Measurements from ENCODE around the gene POGK.
A peak's percentile ranks its signal among the peaks of the same experiment; 100 is the strongest.
"Not testable (repeated sequence)": the region's sequence is repeated elsewhere in the genome, so short reads cannot be mapped to it uniquely, and the experiment has no call there.

POGK gene

DNA sequence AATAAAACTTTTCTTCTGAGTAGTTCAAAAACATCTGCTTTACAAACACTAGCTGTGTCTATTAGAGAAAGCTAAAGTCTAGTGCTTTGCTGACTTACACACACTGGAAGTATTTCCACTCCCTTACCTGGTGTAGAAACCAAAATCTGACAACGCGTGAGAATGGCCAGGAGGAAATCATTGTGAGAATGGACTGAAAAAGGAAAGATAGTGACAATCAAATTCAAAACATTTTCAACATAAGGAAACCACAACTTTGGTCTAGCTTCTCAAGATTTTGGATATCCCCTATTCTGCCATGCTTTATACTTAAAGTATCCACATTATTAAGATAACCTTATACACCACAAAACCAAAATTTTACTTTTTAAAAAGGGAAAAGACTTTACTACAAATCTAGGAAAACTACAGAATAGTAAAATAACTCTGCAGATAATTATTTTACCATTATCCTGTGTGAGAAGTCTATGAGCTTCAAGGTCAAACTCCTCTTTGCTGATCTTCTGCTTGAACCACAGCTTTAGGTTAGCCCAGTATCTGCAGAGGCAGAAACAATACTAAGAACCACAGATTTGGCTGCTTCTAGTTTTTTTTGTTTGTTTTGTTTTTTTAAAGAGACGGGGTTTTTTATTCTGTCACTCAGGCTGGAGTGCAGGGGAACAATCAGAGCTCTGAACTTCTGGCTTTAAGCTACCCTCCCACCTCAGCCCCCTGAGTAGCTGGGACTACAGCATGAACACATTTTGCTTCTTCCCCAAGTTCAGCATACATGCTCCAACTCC is 30.2 kb downstream of the POGK start:
- H3K9me3 Mint-ChIP-seq = no peaks in the 10 kb centered on the region
- H3K4me3 Mint-ChIP-seq = no peak overlapping the region
- DNase-seq (ENCODE audit: low spot score) = no peak
- H3K27me3 Mint-ChIP-seq (ENCODE audit: low read depth) = no peaks in the 10 kb centered on the region
- peaks cover 39% of the 10 kb centered on the region for H3K36me3 Mint-ChIP-seq (ENCODE audit: low read depth)
- H3K27ac Mint-ChIP-seq = no peak overlapping the region
- peaks cover 28% of the 10 kb centered on the region for H3K4me1 Mint-ChIP-seq (ENCODE audit: low read depth)

DNA sequence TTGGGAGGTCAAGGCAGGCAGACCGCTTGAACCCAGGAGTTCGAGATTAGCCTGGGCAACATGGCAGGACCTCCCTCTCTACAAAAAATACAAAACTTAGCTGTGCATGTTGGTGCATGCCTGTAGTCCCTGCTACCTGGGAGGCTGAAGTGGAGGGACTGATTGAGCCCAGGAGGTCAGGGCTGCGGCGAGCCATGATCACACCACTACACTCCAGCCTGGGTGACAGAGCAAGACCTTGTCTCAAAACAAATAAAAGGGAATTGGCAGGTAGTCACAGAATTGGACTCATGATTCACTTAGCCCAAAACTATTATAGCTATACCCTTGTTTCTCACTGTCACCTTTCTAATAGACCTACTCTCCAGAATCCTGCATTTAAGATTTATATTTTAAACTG is 31.3 kb downstream of the POGK start:
- no peaks in the 10 kb centered on the region for H3K9me3 Mint-ChIP-seq
- H3K4me1 Mint-ChIP-seq (ENCODE audit: low read depth) = peaks cover 37% of the 10 kb centered on the region
- DNase-seq (ENCODE audit: low spot score) = no peak
- peaks cover 40% of the 10 kb centered on the region for H3K36me3 Mint-ChIP-seq (ENCODE audit: low read depth)
- no peak overlapping the region for H3K27ac Mint-ChIP-seq
- no peaks in the 10 kb centered on the region for H3K27me3 Mint-ChIP-seq (ENCODE audit: low read depth)
- no peak overlapping the region for H3K4me3 Mint-ChIP-seq

DNA sequence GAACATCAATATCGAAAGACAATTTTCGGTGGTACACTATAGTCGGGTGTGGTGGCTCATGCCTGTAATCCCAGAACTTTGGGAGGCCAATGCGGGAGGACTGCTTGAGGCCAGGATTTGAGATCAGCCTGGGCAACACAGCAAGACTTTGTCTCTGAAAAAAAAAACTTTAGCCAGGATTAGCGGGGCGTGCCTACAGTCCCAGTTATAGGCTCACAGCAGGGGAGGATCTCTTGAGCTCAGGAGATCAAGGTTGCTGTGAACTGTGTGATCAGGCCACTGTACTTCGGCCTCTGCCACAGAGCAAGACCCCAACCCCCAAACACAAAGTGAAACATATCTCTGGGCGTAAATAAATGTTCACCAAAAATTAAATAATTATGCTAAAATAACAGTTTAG is 35.2 kb downstream of the POGK start:
- peaks cover 21% of the 10 kb centered on the region for H3K36me3 Mint-ChIP-seq (ENCODE audit: low read depth)
- peak overlapping the region; percentile 36 for H3K4me3 Mint-ChIP-seq
- peaks cover 52% of the 10 kb centered on the region for H3K4me1 Mint-ChIP-seq (ENCODE audit: low read depth)
- H3K27ac Mint-ChIP-seq = peak overlapping the region; percentile 11
- H3K9me3 Mint-ChIP-seq = no peaks in the 10 kb centered on the region
- DNase-seq (ENCODE audit: low spot score) = no peak
- peaks cover 4% of the 10 kb centered on the region for H3K27me3 Mint-ChIP-seq (ENCODE audit: low read depth)

DNA sequence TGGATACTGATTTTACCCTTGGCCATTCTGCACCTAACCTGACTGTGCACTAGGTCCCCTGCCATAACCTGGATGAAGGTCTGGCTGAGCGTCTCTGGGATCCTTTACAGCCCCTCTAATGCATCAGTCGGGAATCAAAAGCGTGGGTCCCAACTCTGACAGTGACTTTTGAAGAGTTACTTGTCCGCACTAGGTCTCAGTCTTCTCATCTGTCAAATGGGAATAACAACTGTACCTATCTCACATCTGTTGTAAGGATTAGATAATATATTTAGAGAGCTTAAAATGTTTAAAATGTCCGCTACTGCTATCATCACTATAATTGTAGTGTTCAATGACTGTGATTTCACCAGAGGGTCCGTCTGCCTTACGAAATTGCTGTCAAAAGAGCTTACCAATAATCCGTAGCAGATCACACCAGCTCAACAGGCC is 36.0 kb downstream of the POGK start:
- DNase-seq (ENCODE audit: low spot score) = no peak
- no peaks in the 10 kb centered on the region for H3K9me3 Mint-ChIP-seq
- H3K27me3 Mint-ChIP-seq (ENCODE audit: low read depth) = peaks cover 5% of the 10 kb centered on the region
- H3K36me3 Mint-ChIP-seq (ENCODE audit: low read depth) = peaks cover 20% of the 10 kb centered on the region
- peak overlapping the region; percentile 91 for H3K4me3 Mint-ChIP-seq
- H3K27ac Mint-ChIP-seq = peak overlapping the region; percentile 87
- H3K4me1 Mint-ChIP-seq (ENCODE audit: low read depth) = peaks cover 45% of the 10 kb centered on the region

DNA sequence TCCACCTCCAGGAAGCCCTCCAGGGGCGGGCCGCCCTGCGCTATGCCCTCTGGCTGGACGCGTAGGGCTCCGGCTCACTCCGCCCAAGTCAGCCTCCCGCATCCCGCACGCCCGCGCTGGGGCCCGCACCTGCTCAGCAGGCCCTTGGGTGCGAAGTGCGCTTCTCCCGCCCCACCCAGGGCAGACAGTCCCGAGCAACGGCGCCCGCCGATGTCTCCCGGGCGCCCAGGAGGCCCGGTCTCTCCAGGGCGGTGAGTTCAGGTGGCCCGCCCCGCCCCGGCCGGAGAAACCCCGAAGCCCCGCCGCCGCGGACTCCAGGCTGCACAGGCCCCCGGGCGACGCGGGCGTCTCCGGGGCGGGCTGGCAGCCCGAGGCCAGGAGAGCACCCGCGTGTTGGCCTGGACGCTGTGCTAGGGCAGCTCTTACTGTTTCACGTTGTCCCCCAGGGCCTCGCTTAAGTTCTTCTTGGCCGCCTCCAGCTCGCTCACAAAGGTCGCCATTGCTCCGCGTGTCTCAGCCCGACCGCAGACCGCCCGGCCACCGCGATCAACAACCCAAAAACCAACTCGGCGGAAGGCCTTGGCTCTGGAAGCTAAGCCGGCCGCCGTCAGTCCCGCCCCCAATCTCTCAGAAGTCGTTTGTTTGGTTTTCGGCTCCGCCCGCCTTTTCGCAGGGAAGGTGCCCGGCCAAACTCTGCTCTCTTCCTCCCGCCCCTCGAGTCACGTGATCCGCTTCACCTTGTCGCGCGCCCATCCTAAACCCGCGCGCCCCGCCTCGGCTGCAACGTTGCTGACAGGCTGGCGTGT is 36.7 kb downstream of the POGK start, which contains the start of gene TADA1:
Gene TADA1, minus strand, starts transcription at position 531 of the 806 bp plus-strand sequence. Its CDS starts 31 bp downstream, at position 500.
- H3K4me3 Mint-ChIP-seq = peak within 1 kb of the TSS; percentile 97
- H3K27ac Mint-ChIP-seq = peak within 1 kb of the TSS; percentile 99
- peaks cover 43% of the 10 kb centered on the region for H3K4me1 Mint-ChIP-seq (ENCODE audit: low read depth)
- peak; percentile 98 for DNase-seq (ENCODE audit: low spot score)
- no peaks in the 10 kb centered on the region for H3K9me3 Mint-ChIP-seq
- H3K36me3 Mint-ChIP-seq (ENCODE audit: low read depth) = peaks cover 20% of the 10 kb centered on the region
- peaks cover 8% of the 10 kb centered on the region for H3K27me3 Mint-ChIP-seq (ENCODE audit: low read depth)

DNA sequence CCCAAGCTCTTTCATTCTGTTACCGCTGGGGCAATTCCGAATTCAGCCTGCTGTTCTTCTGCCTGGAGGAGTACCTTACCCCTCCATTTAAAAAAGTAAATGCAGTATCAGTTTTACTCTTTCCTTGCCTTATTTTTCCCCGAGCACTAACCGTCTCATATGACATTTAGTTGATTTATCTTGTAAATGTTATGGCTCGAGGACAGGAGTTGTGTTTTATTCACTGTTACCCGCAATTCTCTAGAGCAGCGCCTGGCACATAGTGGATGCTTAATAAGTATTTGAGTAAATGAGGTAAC is 37.2 kb downstream of the POGK start:
- Mint-ChIP-seq H3K27me3 (ENCODE audit: low read depth) (peaks cover 8% of the 10 kb centered on the region), H3K9me3 (no peaks in the 10 kb centered on the region), H3K4me3 (peak overlapping the region; percentile 97), H3K36me3 (ENCODE audit: low read depth) (peaks cover 16% of the 10 kb centered on the region), H3K27ac (peak overlapping the region; percentile 99), H3K4me1 (ENCODE audit: low read depth) (peaks cover 41% of the 10 kb centered on the region)
- DNase-seq (ENCODE audit: low spot score) = no peak

DNA sequence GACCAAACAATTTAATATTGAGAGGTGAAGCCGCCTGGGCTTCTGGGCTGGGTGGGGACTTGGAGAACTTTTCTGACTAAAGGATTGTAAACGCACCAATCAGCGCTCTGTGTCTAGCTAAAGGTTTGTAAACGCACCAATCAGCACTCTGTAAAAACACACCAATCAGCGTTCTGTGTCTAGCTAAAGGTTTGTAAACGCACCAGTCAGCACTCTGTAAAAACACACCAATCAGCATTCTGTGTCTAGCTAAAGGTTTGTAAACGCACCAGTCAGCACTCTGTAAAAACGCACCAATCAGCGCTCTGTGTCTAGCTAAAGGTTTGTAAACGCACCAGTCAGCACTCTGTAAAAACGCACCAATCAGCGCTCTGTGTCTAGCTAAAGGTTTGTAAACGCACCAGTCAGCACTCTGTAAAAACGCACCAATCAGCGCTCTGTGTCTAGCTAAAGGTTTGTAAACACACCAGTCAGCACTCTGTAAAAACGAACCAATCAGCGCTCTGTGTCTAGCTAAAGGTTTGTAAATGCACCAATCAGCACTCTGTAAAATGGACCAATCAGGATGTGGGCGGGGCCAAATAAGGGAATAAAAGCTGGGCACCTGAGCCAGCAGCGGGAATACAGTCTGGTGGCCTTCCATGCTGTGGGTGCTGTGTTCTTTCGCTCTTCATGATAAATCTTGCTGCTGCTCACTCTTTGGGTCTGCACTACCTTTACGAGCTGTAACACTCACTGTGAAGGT is 39.1 kb downstream of the POGK start:
- Mint-ChIP-seq H3K36me3 (ENCODE audit: low read depth) (peaks cover 10% of the 10 kb centered on the region), H3K4me1 (ENCODE audit: low read depth) (peaks cover 34% of the 10 kb centered on the region), H3K27me3 (ENCODE audit: low read depth) (peaks cover 13% of the 10 kb centered on the region)
- H3K9me3 Mint-ChIP-seq; DNase-seq (ENCODE audit: low spot score); H3K27ac Mint-ChIP-seq; H3K4me3 Mint-ChIP-seq: not testable (repeated sequence)

DNA sequence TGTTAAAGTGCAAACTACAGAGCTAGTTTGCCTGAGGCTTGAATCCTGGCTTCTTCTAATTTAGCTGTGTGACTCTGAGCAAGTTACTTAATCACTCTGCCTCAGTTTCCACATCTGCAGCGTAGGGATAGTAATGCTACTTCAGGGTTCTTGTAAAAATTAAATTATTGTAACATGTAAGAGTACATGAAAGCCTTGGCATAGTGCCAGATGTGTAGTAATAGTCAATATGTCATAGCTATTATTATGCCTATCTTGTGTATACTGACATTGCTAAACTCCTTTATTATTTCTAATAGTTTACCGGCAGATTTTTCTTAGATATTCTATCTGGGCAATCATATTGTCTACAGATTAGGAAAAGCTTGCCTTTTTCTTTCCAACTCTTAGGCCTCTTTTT is 43.6 kb downstream of the POGK start:
- H3K9me3 Mint-ChIP-seq = no peaks in the 10 kb centered on the region
- H3K4me1 Mint-ChIP-seq (ENCODE audit: low read depth) = peaks cover 16% of the 10 kb centered on the region
- H3K4me3 Mint-ChIP-seq = no peak overlapping the region

DNA sequence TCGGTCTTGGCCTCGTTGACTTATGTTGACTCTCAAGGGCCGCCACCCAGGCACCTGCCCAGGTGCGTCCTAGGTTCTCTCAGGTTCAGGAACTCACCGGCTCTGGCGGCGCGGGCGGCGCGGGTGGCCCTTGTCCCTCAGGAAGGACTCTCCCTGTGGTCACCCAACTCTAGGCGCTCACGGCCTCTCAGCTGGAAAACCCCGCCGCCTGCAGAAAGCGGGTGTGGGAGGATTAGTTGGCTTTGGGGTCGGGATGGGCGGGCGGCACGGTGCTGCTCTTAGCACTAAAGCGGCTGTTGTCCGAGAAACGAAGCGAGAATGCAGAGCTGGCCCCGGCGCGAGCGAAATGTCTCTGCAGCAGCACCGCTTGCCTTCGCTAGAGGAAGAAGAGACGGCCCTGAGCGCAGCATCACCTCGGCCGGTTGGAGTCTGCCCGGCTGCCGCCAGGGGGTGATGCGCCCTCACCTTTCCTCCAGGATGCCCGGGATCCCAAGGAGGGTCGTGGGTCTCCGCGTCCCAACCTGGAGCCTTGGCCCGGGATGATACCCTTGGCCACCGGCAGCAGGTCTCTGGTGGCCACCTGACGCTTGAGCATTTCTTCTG is 44.9 kb downstream of the POGK start:
- peaks cover 35% of the 10 kb centered on the region for H3K27me3 Mint-ChIP-seq (ENCODE audit: low read depth)
- no peaks in the 10 kb centered on the region for H3K36me3 Mint-ChIP-seq (ENCODE audit: low read depth)
- DNase-seq (ENCODE audit: low spot score) = no peak
- no peak overlapping the region for H3K27ac Mint-ChIP-seq
- no peaks in the 10 kb centered on the region for H3K9me3 Mint-ChIP-seq
- H3K4me1 Mint-ChIP-seq (ENCODE audit: low read depth) = peaks cover 16% of the 10 kb centered on the region
- H3K4me3 Mint-ChIP-seq = peak overlapping the region; percentile 54

More for the DNA sequence above, 43.6 kb downstream of the POGK start:
- Mint-ChIP-seq H3K36me3 (ENCODE audit: low read depth) (no peaks in the 10 kb centered on the region), H3K27ac (no peak overlapping the region), H3K27me3 (ENCODE audit: low read depth) (peaks cover 22% of the 10 kb centered on the region)
- DNase-seq (ENCODE audit: low spot score) = no peak

DNA sequence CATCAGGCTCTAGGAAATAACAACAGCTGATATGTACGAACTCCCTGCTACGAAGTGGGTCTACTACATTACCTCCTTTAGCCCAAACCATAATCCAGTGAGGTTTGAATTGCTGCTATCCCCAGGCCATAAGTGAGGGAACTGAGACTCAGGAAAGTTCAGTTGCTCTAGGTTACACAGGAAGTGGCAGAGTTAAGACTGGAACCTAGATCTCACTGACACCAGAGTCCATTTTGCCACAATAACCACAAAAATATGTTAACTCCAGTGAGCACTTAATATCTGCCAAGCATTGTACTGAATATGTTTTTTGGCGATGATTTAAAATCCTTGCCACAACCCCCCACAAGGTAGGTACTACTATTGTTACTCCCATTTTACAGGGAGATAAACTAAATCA is 45.7 kb downstream of the POGK start:
- Mint-ChIP-seq H3K36me3 (ENCODE audit: low read depth) (no peaks in the 10 kb centered on the region), H3K4me1 (ENCODE audit: low read depth) (peaks cover 20% of the 10 kb centered on the region), H3K27ac (no peak overlapping the region), H3K4me3 (no peak overlapping the region), H3K27me3 (ENCODE audit: low read depth) (peaks cover 42% of the 10 kb centered on the region), H3K9me3 (no peaks in the 10 kb centered on the region)
- DNase-seq (ENCODE audit: low spot score) = no peak

DNA sequence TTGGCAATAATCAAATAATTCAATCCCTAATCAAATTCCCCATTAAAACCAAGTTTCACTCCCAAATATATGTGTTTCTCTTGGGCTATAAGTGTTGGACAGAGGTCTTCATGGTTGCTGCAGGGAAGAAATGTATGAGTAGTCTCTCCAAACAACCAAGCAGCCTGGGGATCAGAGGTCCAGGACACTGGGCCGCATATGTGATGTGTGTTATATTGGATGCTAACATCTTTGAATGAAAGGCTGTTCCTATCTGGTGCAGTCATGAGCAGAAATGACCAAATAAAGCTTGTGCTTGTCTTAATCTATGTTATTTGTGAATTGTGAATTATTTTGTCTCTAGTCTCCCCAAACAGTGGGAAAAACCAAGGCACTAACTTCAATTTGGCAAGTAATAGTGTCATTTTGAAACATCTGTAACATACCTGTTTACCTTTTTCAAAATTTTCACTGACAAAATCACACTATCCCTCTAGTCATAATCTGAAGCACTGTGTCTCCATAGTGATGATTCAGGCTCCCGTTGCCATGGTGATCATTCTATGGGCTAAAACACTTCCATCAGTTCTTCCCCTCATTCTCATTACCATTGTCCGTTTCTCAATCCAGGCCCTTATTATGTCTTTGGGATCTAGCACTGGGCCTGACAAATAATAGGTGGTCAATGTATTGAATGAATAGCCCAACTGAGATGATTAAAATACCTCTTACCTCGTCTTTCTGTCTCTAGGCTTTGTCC is 49.3 kb downstream of the POGK start:
- no peak for DNase-seq (ENCODE audit: low spot score)
- Mint-ChIP-seq H3K4me3 (no peak overlapping the region), H3K27me3 (ENCODE audit: low read depth) (peaks cover 47% of the 10 kb centered on the region), H3K4me1 (ENCODE audit: low read depth) (peaks cover 23% of the 10 kb centered on the region), H3K36me3 (ENCODE audit: low read depth) (no peaks in the 10 kb centered on the region), H3K27ac (no peak overlapping the region), H3K9me3 (no peaks in the 10 kb centered on the region)

DNA sequence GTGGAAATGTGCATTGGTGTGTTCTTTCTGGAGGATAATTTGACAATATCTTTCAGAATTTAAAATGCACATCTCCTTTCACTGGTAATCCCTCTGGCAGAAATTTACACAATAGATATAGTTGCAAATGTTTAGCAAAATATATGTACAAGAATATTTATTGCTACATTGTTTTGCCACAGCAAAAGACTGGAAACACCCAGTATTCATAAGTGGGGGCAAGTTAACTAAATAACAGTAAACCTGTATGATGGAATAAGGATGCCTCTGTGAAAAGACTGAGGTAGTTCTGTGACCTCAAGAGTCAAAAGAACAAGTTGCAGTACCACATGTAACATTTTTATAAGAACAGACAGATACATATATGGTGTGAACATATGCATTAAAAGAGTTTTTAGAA is 50.5 kb downstream of the POGK start:
- Mint-ChIP-seq H3K27ac (no peak overlapping the region), H3K36me3 (ENCODE audit: low read depth) (no peaks in the 10 kb centered on the region), H3K9me3 (no peaks in the 10 kb centered on the region), H3K27me3 (ENCODE audit: low read depth) (peaks cover 54% of the 10 kb centered on the region), H3K4me3 (no peak overlapping the region), H3K4me1 (ENCODE audit: low read depth) (peaks cover 15% of the 10 kb centered on the region)
- no peak for DNase-seq (ENCODE audit: low spot score)

DNA sequence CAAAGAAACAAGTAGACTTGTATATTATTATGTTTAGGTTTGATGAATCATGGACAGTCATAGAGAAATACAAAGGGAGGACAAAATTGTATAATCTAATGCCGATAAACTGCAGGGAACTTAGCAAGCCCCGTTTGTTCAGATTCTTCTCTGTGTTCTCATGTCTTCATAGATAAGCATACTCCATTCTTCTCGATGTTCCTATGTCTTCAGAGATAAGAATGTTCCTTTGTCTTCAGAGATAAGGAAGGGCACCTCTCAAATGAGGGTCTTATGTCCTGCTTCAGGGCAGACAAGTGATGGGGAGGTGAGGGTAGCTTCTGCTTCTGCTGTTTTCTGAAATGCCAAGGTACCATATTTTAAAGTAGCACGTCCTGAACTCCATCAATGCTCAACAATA is 56.5 kb downstream of the POGK start:
- H3K27ac Mint-ChIP-seq = no peak overlapping the region

More for the DNA sequence above, 56.5 kb downstream of the POGK start:
- H3K9me3 Mint-ChIP-seq = peaks cover 17% of the 10 kb centered on the region
- no peak overlapping the region for H3K4me3 Mint-ChIP-seq
- peaks cover 1% of the 10 kb centered on the region for H3K4me1 Mint-ChIP-seq (ENCODE audit: low read depth)
- peaks cover 49% of the 10 kb centered on the region for H3K27me3 Mint-ChIP-seq (ENCODE audit: low read depth)
- H3K36me3 Mint-ChIP-seq (ENCODE audit: low read depth) = peaks cover 3% of the 10 kb centered on the region
- DNase-seq (ENCODE audit: low spot score) = no peak

Measured in T-helper 2 cell treated with Interferon-gamma antibody and Interleukin-4, amounts not matched to agents 5 μg/mL and 100 μg/mL, for 36 hours (primary cell).